Upper lobe of right lung (tissue), 1 donor: Measurements from ENCODE around the gene PLEKHA5. TPM values are rescaled to one million over a fixed set of nuclear protein-coding genes. Genes with fewer than 3 reads are reported as not detected.

Experiments used
- ATAC-seq: fragments of 200-7000 bp; cut with Tn5 transposase; one replicate; pipeline ENCODE4 v1.9.1; 2020; ENCODE audit warnings: mild to moderate bottlenecking, moderate library complexity
- DNase-seq: peaks from one replicate; pipeline ENCODE4 v3.0.0-alpha.2; 2020
- H3K27ac ChIP-seq: fragments of 200-600 bp; one replicate; pipeline ENCODE4 v1.8.0; 2022
- H3K27me3 ChIP-seq: fragments of 200-600 bp; one replicate; pipeline ENCODE4 v1.8.0; 2022; ENCODE audit warnings: mild to moderate bottlenecking
- H3K36me3 ChIP-seq: fragments of 200-600 bp; one replicate; pipeline ENCODE4 v1.8.0; 2022
- H3K4me1 ChIP-seq: fragments of 200-600 bp; one replicate; pipeline ENCODE4 v1.8.0; 2022
- H3K4me3 ChIP-seq: fragments of 200-600 bp; one replicate; pipeline ENCODE4 v1.8.0; 2022; ENCODE audit warnings: mild to moderate bottlenecking
- H3K9me3 ChIP-seq: fragments of 200-600 bp; one replicate; pipeline ENCODE4 v1.8.0; 2022
- CTCF ChIP-seq: fragments of 200-600 bp; IDR thresholded peaks from one replicate; pipeline ENCODE4 v1.8.0; 2022; ENCODE audit warnings: antibody characterized with exemption
- intact Hi-C: fragments of 100-400 bp; cut with DNase I; formaldehyde crosslinking; loops from one replicate; pipeline ENCODE4 v1.11.0; 2022
- total RNA-seq: library from RNA; stranded (reverse); fragmentation: NEBNext Ultra II Directional; extraction: Animal tissue kit (Norgen Biotek cat#: 25700); gene quantifications from one replicate; pipeline ENCODE4 v1.2.1, GENCODE V29; 2021
- donor health status: DM: no; HTN: yes; CAD: no; lungs with severe emphysema.

Gene PLEKHA5
- total RNA-seq, 1 donor from 2014 or later, result 30.2 TPM

GRCh38 chr12:19311165-19311564 is 181.6 kb downstream of the PLEKHA5 start:
- Histone ChIP-seq H3K9me3 (no peaks in the 10 kb centered on the region), H3K27ac (no peak overlapping the region), H3K4me1 (no peaks in the 10 kb centered on the region), H3K27me3 (no peaks in the 10 kb centered on the region), H3K36me3 (no peaks in the 10 kb centered on the region), H3K4me3 (no peak overlapping the region)
- ATAC-seq, result no peak
- DNase-seq, result no peak
- intact Hi-C loops, result no loop called here
- no peak for TF ChIP-seq CTCF

GRCh38 chr12:19312637-19313036 is 183.1 kb downstream of the PLEKHA5 start:
- Histone ChIP-seq H3K4me3 (no peak overlapping the region), H3K36me3 (no peaks in the 10 kb centered on the region), H3K4me1 (no peaks in the 10 kb centered on the region), H3K9me3 (no peaks in the 10 kb centered on the region), H3K27me3 (no peaks in the 10 kb centered on the region), H3K27ac (no peak overlapping the region)
- DNase-seq (no peak), ATAC-seq (peak; percentile 78)
- intact Hi-C loops, result no loop called here
- TF ChIP-seq CTCF, result no peak

- no peak for TF ChIP-seq CTCF
- Histone ChIP-seq H3K4me1 (no peaks in the 10 kb centered on the region), H3K4me3 (no peak overlapping the region), H3K27ac (no peak overlapping the region), H3K9me3 (no peaks in the 10 kb centered on the region), H3K36me3 (no peaks in the 10 kb centered on the region), H3K27me3 (no peaks in the 10 kb centered on the region)
- ATAC-seq (no peak), DNase-seq (no peak)
- intact Hi-C loops, result no loop called here
These were observed 186.9 kb downstream of the PLEKHA5 start for GRCh38 chr12:19316425-19316824.

DNA sequence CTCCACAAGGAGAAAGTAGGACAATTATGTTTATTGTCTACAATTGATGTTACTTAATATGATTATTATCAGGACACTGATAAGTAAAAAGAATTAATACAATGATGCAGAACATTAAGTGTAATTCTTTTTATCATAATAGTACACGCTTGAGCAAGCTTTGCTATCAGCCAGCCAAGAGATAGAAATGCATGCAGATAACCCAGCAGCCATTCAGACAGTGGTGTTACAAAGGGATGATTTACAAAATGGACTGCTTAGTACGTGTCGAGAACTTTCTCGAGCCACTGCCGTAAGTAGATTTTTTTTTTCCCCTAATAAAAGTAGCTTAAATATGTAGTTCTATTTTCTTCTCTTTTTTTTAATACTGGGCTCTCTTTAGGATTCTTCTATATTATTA is 192.8 kb downstream of the PLEKHA5 start:
- Histone ChIP-seq H3K4me3 (no peak overlapping the region), H3K27ac (no peak overlapping the region), H3K36me3 (peaks cover 7% of the 10 kb centered on the region), H3K4me1 (no peaks in the 10 kb centered on the region), H3K27me3 (no peaks in the 10 kb centered on the region), H3K9me3 (no peaks in the 10 kb centered on the region)
- ATAC-seq (no peak), DNase-seq (no peak)
- intact Hi-C loops, result no loop called here
- TF ChIP-seq CTCF, result no peak

DNA sequence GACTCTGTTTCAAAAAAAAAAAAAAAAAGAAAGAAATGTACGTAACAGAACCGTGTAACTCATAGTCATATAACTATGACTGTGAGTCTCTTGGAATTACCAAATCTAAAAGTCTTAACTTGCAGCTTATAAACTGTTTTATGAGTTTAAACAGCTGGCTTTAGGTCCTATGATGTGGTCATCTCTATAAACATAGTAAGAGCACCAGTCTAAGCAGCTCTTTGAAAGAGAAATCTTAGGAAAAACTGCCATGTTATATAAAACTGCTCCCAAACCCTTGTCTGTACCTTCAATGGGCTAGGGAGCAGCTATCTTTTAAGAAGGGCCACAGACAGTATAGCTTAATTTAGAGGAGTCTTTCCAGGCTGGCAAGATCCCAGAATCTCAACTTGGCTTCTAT is 194.3 kb downstream of the PLEKHA5 start:
- Histone ChIP-seq H3K4me1 (no peaks in the 10 kb centered on the region), H3K4me3 (no peak overlapping the region), H3K27me3 (no peaks in the 10 kb centered on the region), H3K9me3 (no peaks in the 10 kb centered on the region), H3K36me3 (peaks cover 7% of the 10 kb centered on the region), H3K27ac (no peak overlapping the region)
- TF ChIP-seq CTCF, result no peak
- ATAC-seq, result no peak
- intact Hi-C loops, result no loop called here
- DNase-seq, result no peak

DNA sequence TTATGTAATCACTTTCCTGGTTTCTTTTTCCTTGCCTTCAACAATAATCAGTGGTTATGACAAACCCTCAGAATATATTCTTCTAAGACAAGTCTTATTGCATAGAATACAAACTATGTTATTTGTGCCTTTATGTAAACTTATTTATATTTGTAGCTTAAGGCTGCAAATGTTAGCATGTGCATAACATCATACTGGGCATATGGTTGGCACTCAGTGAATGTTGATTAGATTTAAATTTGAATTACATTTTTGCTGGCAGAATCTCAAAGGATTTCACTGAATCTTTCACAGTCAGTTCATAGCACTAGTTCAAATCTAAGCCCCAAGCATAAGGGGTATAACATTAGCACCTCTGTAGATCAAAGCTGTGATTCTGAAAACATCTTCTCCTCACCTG is 196.6 kb downstream of the PLEKHA5 start:
- no peak for DNase-seq
- no peak for TF ChIP-seq CTCF

More for the DNA sequence above, 196.6 kb downstream of the PLEKHA5 start:
- Histone ChIP-seq H3K4me3 (no peak overlapping the region), H3K4me1 (no peaks in the 10 kb centered on the region), H3K36me3 (peaks cover 7% of the 10 kb centered on the region), H3K27ac (no peak overlapping the region), H3K9me3 (no peaks in the 10 kb centered on the region), H3K27me3 (no peaks in the 10 kb centered on the region)
- intact Hi-C loops, result no loop called here
- no peak for ATAC-seq
